Natural killer cell treated with Interleukin-12 subunit alpha and Interleukin-12 subunit beta and Interleukin-15 and Interleukin-18, amount 100 ng/mL, for 72 hours (primary cell): Measurements from ENCODE around the gene STX17. TPM values are rescaled to one million over a fixed set of nuclear protein-coding genes. Genes with fewer than 3 reads are reported as not detected.

Experiments
- ATAC-seq, 2 donors: fragments of 150-1000 bp; cut with Tn5 transposase in 1 of 2; sonication (Bioruptor Pico), chemical (Tn5 transposase) in 1 of 2; 2 replicates each; pipeline ENCODE4 v1.10.0; 2021
- DNase-seq: peaks from one replicate; pipeline ENCODE4 v3.0.0; 2022; ENCODE audit warnings: low spot score
- H3K27ac Mint-ChIP-seq, 2 donors: 1 replicate in 1 of 2; 2 replicates in 1 of 2; pipeline ENCODE4 v1.8.0; 2022; ENCODE audit warnings: mixed read lengths in 2 of 2, mild to moderate bottlenecking in 1 of 2, moderate library complexity in 1 of 2
- H3K27me3 Mint-ChIP-seq, 2 donors: 1 replicate in 1 of 2; 2 replicates in 1 of 2; pipeline ENCODE4 v1.8.0; 2022; ENCODE audit warnings: mixed read lengths in 2 of 2
- H3K36me3 Mint-ChIP-seq: one replicate; pipeline ENCODE4 v1.8.0; 2022; ENCODE audit warnings: mixed read lengths
- H3K4me1 Mint-ChIP-seq, 2 donors: 1 replicate in 1 of 2; 2 replicates in 1 of 2; pipeline ENCODE4 v1.8.0; 2022; ENCODE audit warnings: low read depth in 2 of 2, mixed read lengths in 2 of 2, mild to moderate bottlenecking in 1 of 2
- H3K4me3 Mint-ChIP-seq: one replicate; pipeline ENCODE4 v1.8.0; 2022; ENCODE audit warnings: mixed read lengths
- H3K9me3 Mint-ChIP-seq: 2 replicates; pipeline ENCODE4 v1.8.0; 2022; ENCODE audit warnings: mixed read lengths
- total RNA-seq, 2 donors: library from RNA; stranded (reverse); gene quantifications; one replicate each; pipeline ENCODE4 v1.2.3, GENCODE V29; 2022

STX17 gene
- total RNA-seq, 2 donors from 2014 or later: 19.6 to 32.8 TPM

DNA sequence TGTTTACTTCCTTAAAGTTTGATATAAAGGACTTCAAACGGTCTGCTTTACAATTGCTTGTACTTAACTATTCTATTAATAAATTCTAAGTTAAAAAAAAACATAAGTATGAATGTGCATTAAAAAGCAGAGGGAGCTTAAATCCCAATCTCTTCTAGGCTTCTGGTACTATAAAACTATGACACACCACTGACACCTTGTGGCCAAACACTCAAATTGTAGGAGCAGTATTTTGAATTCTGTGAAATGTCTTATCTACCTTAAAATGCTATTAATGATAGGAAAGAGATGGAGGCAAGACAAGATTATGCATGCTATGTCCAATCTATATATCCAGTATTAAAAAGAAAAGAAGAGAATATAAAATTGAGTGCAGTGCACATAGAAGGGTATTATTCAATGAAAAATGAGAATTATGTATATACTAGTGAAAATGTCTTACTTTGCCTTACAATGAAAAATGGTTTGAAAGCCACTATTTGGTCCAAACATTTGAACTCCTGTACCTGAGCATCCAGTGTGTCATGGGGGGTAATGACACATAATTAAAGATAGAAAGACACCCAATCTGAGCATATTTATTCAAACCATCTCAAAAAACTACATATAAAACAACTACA lies 104.7 kb downstream of the STX17 start:
- no peak overlapping the region for H3K27ac Mint-ChIP-seq
- peaks cover 14% of the 10 kb centered on the region for H3K36me3 Mint-ChIP-seq
- H3K27me3 Mint-ChIP-seq: no peaks in the 10 kb centered on the region
- H3K9me3 Mint-ChIP-seq: no peaks in the 10 kb centered on the region
- ATAC-seq (peak in 1 of 2 donors; percentile 70), DNase-seq (peak; percentile 77)
- H3K4me1 Mint-ChIP-seq: peaks cover 0 to 3% of the 10 kb centered on the region in 2 donors
- H3K4me3 Mint-ChIP-seq: no peak overlapping the region

DNA sequence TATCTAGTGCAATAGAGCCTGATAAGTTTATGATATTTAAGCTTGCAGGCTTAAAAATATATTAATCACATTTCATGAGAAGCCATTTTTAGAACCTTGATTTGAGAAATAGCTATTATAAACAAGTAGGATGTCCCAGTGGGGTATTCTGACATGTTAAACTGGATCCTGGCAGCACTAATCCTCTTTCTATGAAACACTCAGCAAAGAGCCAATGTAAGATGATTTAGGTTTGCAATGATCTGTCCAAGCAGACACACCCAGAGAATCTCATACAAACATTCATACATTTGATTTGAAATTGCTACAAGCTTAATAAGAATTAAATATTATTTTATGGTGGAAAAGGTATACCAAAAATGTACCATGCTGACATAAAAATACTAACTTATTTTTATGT lies 105.8 kb downstream of the STX17 start:
- ATAC-seq: no peak

DNA sequence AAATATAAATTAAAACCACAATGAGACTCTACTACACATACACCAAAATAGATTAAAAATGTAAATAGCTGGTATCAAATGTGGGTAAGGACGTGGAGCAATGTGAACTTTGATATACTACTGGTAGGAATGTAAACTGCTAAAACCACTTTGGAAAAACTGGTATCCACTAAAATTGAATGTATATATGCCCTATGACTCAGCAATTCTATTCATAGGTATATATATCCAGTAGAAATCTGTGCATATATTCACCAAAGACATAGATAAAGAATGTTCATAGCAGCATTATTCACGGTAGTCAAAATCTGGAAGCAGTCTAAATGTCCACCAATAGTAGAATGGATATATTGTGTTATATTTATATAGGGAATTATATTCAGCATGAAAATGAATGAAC lies 107.1 kb downstream of the STX17 start:
- Mint-ChIP-seq H3K9me3 (no peaks in the 10 kb centered on the region), H3K36me3 (peaks cover 14% of the 10 kb centered on the region), H3K27ac (no peak overlapping the region)

More for the DNA sequence above, 105.8 kb downstream of the STX17 start:
- H3K4me1 Mint-ChIP-seq: peaks cover 0 to 3% of the 10 kb centered on the region in 2 donors
- no peaks in the 10 kb centered on the region for H3K27me3 Mint-ChIP-seq
- no peaks in the 10 kb centered on the region for H3K9me3 Mint-ChIP-seq
- H3K4me3 Mint-ChIP-seq: no peak overlapping the region
- DNase-seq: no peak
- no peak overlapping the region for H3K27ac Mint-ChIP-seq
- peaks cover 14% of the 10 kb centered on the region for H3K36me3 Mint-ChIP-seq

DNA sequence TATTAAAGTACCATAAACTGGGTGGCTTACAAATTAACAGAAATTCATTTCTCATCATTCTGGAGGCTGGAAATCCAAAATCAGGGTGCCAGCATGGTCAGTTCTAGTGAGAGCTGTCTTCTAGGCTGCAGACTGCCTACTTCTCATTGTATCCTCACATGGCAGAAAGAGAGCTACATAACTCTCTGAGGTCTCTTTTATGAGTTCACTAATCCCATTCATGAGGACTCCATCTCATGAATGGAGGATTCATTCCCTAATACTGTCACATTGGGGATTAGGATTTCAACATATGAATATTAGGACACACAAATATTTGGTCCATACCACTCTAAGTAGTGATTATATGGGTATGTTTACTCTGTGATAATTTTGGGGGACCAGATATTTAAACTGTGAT lies 108.4 kb downstream of the STX17 start:
- ATAC-seq: no peak
- H3K36me3 Mint-ChIP-seq: peaks cover 19% of the 10 kb centered on the region
- H3K4me1 Mint-ChIP-seq: peaks cover 0 to 3% of the 10 kb centered on the region in 2 donors
- DNase-seq: no peak
- no peaks in the 10 kb centered on the region for H3K9me3 Mint-ChIP-seq
- H3K4me3 Mint-ChIP-seq: no peak overlapping the region
- no peak overlapping the region for H3K27ac Mint-ChIP-seq
- no peaks in the 10 kb centered on the region for H3K27me3 Mint-ChIP-seq

More for the DNA sequence above, 107.1 kb downstream of the STX17 start:
- no peak for ATAC-seq
- Mint-ChIP-seq H3K4me3 (no peak overlapping the region), H3K4me1 (peaks cover 0 to 3% of the 10 kb centered on the region in 2 donors), H3K27me3 (no peaks in the 10 kb centered on the region)
- no peak for DNase-seq

DNA sequence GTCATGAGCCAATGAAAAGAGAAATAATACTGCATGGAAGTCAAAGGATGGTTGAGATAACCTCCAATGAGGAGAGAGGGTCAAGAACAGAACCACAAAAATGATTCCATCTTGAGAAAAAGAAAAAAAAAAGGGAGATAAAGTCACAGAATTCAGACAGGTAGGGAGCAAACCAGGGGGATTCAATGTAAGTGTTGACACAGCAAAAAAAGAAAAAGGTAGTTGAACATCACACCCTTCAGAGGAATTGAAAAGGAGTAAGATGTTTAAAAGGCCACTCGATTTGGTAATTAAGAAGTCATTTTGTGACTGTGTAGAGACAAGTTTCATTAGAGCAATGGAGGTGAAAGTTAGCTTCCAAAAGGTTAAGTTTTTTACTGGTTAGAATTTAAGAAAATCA lies 113.1 kb downstream of the STX17 start:
- peaks cover 15% of the 10 kb centered on the region for H3K36me3 Mint-ChIP-seq
- H3K27ac Mint-ChIP-seq: peak overlapping the region; percentile 14 to 22
- no peaks in the 10 kb centered on the region for H3K27me3 Mint-ChIP-seq
- no peaks in the 10 kb centered on the region for H3K9me3 Mint-ChIP-seq
- H3K4me1 Mint-ChIP-seq: no peaks in the 10 kb centered on the region
- ATAC-seq (no peak), DNase-seq (no peak)
- H3K4me3 Mint-ChIP-seq: no peak overlapping the region

Other genes with a start within 250 kb of the STX17 start
- 1 to 10 TPM; 1.3 to 2.4 TPM for gene NR4A3, start 84.8 kb upstream of the STX17 start, total RNA-seq
- gene ERP44, start 192.3 kb downstream of the STX17 start, total RNA-seq: 10 to 100 TPM; 13.1 to 26.3 TPM
- gene INVS, start 192.6 kb downstream of the STX17 start, total RNA-seq: 10 to 100 TPM; 22.1 to 32.8 TPM